Glomerular endothelial cell (primary cell): Measurements from ENCODE around the gene LNX2. TPM values are rescaled to one million over a fixed set of nuclear protein-coding genes. Genes with fewer than 3 reads are reported as not detected.

Experiments
- DNase-seq: peaks from one replicate; pipeline ENCODE4 v3.0.0-alpha.2; 2011; ENCODE audit warnings: low read depth, low spot score; ENCODE audit errors: extremely low read depth
- total RNA-seq: library from RNA; depleted of rRNA; stranded (reverse); fragments of >200 nt; gene quantifications from 2 replicates; pipeline ENCODE4 v1.2.3, GENCODE V29; 2015

The LNX2 gene
- total RNA-seq, 1 donor from 2014 or later, result 9.6 TPM

- DNase-seq, result no peak
These were observed 49.4 kb downstream of the LNX2 start for GRCh38 chr13:27570906-27571305.

GRCh38 chr13:27569405-27569804 lies 50.9 kb downstream of the LNX2 start:
- no peak for DNase-seq

GRCh38 chr13:27565818-27566217 lies 54.5 kb downstream of the LNX2 start:
- DNase-seq, result no peak

GRCh38 chr13:27562457-27562856 lies 57.9 kb downstream of the LNX2 start:
- no peak for DNase-seq

GRCh38 chr13:27559719-27560118 lies 60.6 kb downstream of the LNX2 start:
- DNase-seq, result no peak

GRCh38 chr13:27556109-27556508 lies 64.2 kb downstream of the LNX2 start:
- DNase-seq, result no peak

- no peak for DNase-seq
These were observed 68.8 kb downstream of the LNX2 start for GRCh38 chr13:27551562-27551961.

- no peak for DNase-seq
These were observed 70.8 kb downstream of the LNX2 start for GRCh38 chr13:27549406-27549981.

- no peak for DNase-seq
These were observed 78.1 kb downstream of the LNX2 start for GRCh38 chr13:27542220-27542619.

- DNase-seq, result no peak
These were observed 78.9 kb downstream of the LNX2 start for GRCh38 chr13:27541386-27541785.

GRCh38 chr13:27536361-27537101 lies 83.8 kb downstream of the LNX2 start:
- no peak for DNase-seq

GRCh38 chr13:27535546-27535945 lies 84.8 kb downstream of the LNX2 start:
- no peak for DNase-seq

GRCh38 chr13:27534981-27535380 lies 85.3 kb downstream of the LNX2 start:
- DNase-seq, result no peak

GRCh38 chr13:27534108-27534980 lies 86.0 kb downstream of the LNX2 start:
- no peak for DNase-seq

- DNase-seq, result peak; percentile 14
These were observed 87.1 kb downstream of the LNX2 start for GRCh38 chr13:27533155-27533643.

GRCh38 chr13:27528908-27529307 lies 91.4 kb downstream of the LNX2 start:
- DNase-seq, result no peak

GRCh38 chr13:27526516-27526915 lies 93.8 kb downstream of the LNX2 start:
- DNase-seq, result no peak

GRCh38 chr13:27524981-27525975 lies 95.1 kb downstream of the LNX2 start:
- no peak for DNase-seq

GRCh38 chr13:27523346-27524073 lies 96.8 kb downstream of the LNX2 start:
- no peak for DNase-seq

GRCh38 chr13:27522847-27523246 lies 97.5 kb downstream of the LNX2 start:
- DNase-seq, result no peak
